Ureter (tissue), 1 donor: ENCODE results near the gene ITCH. TPM values are rescaled to one million over a fixed set of nuclear protein-coding genes. Genes with fewer than 3 reads are reported as not detected.
"Not testable (repeated sequence)": the region's sequence is repeated elsewhere in the genome, so short reads cannot be mapped to it uniquely, and the experiment has no call there.

Experiments
- DNase-seq: peaks from one replicate; pipeline ENCODE4 v3.0.0-alpha.2; 2020; ENCODE audit warnings: low spot score
- total RNA-seq: library from RNA; stranded (reverse); gene quantifications from one replicate; pipeline ENCODE4 v1.2.4, GENCODE V29; 2023
- donor health status: DM: yes; HTN: yes; CAD: no.

ITCH gene
- 65.0 TPM for total RNA-seq

GRCh38 chr20:34363062-34363464, at the start of gene ITCH:
TSS of gene ITCH (plus strand) at chr20:34363273. CDS start at chr20:34393812, 30,539 bp downstream.
- DNase-seq = peak; percentile 95

DNA sequence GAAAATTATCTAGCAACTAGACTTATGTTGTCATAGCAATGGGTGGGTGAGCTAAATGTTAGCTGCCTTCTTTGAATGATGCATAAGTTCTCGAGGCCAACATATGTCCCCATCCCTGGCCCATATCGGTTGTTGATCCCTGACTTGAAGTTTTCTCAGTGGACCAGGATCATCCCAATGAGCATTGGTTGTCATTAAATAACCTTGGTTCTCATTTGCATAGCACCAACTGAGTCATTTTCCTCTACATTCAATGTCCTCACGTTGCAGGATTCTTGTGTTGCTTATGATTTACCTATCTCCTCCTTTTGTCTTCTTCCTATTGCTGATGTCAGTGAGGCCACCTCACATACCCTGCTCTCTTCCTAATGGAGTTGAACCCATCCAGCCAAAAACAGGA, 47.8 kb upstream of the ITCH start:
- DNase-seq = no peak

DNA sequence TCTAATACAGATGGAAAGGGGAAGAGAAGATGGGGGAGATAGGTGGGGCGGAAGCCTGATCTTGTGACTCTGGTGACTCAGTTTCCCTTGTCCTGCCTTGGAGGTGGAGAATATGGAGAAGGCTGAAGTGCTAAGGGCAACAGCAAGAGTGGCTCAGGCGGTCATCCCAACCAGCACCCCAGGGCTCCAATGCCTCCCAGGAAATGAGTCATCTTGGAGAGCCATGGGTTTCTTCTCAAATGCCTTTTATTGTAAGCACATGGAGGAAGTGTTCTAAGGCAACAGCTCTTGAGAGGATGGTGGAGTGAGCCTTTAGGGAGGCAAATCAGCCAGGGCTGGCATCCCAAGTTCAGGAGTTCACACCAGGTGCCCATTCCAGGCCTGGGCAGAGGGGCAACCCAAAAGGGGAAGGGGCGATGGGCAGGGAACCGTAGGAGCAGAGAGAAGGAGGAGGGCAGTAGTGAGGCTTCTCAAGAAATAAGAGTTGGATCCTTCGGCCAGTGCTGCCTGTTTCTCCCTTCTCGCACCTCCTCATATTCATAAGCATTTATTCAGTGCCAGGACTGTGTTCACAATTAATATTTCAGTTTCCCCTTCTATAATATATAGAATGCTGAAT, 46.8 kb upstream of the ITCH start:
- no peak for DNase-seq

- DNase-seq = no peak
Measured at GRCh38 chr20:34318609-34319443, 44.2 kb upstream of the ITCH start.

DNA sequence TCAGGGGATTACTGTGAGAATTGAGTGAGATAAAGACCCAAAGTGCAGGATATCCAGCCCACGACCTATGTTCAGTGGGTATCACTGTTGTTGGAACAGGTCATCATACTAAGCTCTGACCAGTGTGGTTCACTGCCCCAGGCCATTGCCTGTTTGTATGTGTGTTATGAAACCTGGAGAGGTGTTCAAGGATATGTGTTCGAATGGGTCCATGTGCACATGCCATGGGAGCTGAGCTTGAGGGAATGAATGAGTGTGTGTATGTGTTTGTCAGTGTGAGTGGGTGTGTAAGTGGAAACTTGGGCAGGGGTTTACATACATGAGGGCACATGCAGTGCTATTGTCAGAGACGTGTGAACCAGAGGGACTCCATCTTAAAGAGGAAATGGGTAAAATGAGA, 42.2 kb upstream of the ITCH start:
- DNase-seq = no peak

GRCh38 chr20:34322267-34323105, 40.6 kb upstream of the ITCH start:
- DNase-seq = no peak

GRCh38 chr20:34324541-34324940, 38.5 kb upstream of the ITCH start:
- DNase-seq = no peak

DNA sequence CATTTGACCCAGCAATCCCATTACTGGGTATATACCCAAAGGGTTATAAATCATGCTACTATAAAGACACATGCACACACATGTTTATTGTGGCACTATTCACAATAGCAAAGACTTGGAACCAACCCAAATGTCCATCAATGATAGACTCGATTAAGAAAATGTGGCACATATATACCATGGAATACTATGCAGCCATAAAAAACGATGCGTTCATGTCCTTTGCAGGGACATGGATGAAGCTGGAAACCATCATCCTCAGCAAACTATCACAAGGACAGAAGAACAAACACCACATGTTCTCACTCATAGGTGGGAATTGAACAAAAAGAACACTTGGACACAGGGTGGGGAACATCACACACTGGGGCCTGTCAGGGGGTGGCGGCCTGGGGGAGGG, 34.9 kb upstream of the ITCH start:
- not testable (repeated sequence) for DNase-seq

GRCh38 chr20:34328928-34329677, 34.0 kb upstream of the ITCH start:
- no peak for DNase-seq

DNA sequence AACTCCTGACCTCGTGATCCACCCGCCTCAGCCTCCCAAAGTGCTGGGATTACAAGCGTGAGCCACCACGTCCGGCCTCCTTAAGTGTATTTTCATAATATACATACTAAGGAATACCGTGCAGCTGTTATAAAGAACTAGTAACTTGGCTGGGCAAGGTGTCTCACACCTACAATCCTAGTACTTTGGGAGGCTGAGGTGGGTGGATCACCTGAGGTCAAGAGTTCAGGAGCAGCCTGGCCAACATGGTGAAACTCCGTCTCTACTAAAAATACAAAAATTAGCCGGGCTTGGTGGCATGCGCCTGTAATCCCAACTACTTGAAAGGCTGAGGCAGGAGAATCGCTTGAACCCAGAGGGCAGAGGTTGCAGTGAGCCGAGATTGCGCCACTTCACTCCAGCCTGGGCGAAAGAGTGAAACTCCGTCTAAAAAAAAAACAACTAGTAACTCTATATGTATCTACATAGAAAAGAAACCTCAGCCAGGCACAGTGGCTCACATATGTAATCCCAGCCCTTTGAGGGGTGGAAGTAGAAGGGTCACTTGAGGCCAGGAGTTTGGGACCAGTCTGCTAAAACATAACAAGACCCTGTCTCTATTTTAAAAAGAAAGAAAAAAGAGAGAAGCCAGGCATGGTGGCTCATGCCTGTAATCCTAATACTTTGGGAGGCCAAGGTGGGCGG, 32.1 kb upstream of the ITCH start:
- not testable (repeated sequence) for DNase-seq

DNA sequence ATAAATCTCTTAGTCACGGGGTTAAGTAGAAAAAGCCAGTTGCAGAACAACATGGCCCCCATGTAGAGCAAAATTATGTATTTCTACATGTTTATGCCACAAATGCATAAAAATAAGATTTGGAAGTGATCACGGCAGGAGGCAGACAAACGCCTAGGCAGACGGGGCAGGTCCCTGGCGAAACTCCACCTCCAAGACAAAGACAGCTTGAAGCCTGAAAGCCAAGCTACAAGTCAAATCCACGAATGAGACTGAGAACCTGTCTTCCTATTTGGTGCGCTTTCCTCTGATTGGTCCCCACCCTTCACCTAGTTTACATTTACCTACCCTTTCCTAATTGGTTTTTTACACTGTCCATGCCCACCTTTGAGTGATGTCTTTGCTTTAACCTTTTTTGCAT, 31.2 kb upstream of the ITCH start:
- DNase-seq = no peak

GRCh38 chr20:34332262-34332920, 30.7 kb upstream of the ITCH start:
- no peak for DNase-seq

DNA sequence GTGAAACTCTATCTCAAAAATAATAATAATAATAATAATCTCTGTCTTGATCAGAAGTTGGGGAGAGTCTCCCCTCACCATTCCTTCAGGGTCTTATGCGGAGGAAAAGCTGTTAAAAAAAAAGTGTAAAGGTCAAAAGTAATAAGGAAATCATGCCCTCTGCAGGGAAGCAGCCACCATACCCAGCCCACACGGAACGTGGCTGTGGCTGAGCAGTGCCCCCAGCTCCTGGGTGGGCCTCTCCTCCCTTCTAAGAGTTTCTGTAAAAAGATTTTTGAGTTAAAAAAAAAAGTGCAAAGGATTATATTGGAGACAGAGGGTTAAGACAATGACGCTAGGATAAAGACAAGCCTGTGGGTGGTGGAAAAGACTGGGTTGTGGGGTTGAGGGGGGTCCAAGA, 29.3 kb upstream of the ITCH start:
- DNase-seq = no peak

- no peak for DNase-seq
Measured at GRCh38 chr20:34334654-34335407, 28.2 kb upstream of the ITCH start.

- DNase-seq = no peak
Measured at GRCh38 chr20:34337544-34337943, 25.5 kb upstream of the ITCH start.

DNA sequence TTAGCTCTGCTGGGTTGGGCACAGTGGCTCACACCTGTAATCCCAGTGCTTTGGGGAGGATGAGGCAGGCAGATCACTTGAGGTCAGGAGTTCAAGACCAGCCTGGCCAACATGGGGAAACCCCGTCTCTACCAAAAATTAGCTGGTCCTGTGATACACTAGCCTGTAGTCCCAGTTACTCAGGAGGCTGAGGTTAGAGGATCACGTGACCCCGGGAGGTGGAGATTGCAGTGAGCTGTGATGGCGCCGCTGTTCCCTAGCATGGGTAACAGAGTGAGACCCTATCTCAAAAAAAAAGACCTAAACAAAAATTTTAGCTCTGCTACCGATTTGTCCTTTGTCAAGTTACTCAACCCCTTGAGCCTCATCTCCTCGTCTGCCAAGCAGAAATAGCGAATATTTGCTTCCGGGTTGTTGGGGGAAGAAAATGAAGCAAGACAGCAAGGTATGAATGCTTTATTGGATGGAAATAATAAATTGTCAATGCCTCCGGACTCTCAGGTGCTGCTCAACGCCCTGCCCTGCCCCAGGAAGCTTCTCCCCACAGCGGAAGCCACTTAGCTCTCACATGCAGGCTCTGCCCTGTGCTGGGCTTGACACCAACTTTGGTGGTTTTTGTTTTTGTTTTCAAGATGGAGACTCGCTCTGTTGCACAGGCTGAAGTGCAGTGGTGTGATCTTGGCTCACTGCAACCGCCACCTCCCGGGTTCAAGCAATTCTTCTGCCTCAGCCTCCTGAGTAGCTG, 24.9 kb upstream of the ITCH start:
- no peak for DNase-seq

DNA sequence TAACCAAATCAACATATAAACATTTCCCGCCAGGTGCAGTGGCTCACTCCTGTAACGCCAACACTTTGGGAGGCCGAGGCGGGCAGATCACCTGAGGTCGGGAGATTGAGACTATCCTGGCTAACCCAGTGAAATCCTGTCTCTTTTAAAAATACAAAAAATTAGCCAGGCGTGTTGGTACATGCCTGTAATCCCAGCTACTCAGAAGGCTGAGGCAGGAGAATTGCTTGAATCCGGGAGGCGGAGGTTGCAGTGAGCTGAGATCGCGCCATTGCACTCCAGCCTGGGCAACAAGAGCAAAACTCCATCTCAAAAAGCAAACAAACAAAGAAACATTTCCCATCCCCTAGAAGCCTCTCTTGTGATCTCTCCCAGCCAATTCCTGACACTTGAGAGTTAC, 22.3 kb upstream of the ITCH start:
- not testable (repeated sequence) for DNase-seq

DNA sequence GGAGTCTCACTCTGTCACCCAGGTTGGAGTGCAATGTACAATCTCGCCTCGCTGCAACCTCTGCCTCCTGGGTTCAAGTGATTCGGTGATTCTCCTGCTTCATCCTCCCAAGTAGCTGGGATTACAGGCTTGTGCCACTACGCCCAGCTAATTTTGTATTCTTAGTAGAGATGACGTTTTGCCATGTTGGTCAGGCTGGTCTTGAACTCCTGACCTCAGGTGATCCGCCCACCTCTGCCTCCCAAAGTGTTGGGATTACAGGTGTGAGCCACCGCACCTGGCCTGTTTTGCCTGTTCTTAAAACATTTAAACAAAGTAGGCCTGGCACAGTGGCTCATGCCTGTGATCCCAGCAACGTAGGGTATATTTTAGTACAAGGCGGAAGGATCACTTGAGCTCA, 21.9 kb upstream of the ITCH start:
- not testable (repeated sequence) for DNase-seq
